PC-3 (cell line): Measurements from ENCODE around the gene OR10G6. TPM values are rescaled to one million over a fixed set of nuclear protein-coding genes. Genes with fewer than 3 reads are reported as not detected.

ENCODE experiments used
- ATAC-seq: fragments of 200-7000 bp; cut with Tn5 transposase; 2 replicates; pipeline ENCODE4 v1.9.1; 2020; ENCODE audit warnings: mild to moderate bottlenecking, moderate library complexity
- BruUV-seq: library from RNA; stranded (reverse); fragments of 400-500 nt; replicated peaks from 2 replicates; lab custom pipeline; 2021; lab: Mats Ljungman, UMichigan
- CTCF ChIA-PET: fragments of 300-600 bp; sonication (Branson Sonifier 250); formaldehyde crosslinking; loops from one replicate; lab custom pipeline; 2022; ENCODE audit warnings: antibody characterized with exemption; lab: Charles Lee
- POLR2A ChIA-PET: fragments of 300-600 bp; sonication (Branson Sonifier 250); formaldehyde crosslinking; loops from one replicate; lab custom pipeline; 2022; ENCODE audit warnings: antibody characterized with exemption; ENCODE audit not compliant: unreplicated experiment; lab: Charles Lee
- DNase-seq: peaks from one replicate; pipeline ENCODE4 v3.0.0-alpha.2; 2015
- H2AFZ ChIP-seq: fragments of 300-600 bp; sonication (generic); 2 replicates; pipeline ENCODE4 v1.6.0; 2016; ENCODE audit warnings: antibody characterized with exemption, low read length
- H3F3A ChIP-seq: fragments of 300-600 bp; sonication (generic); one replicate; pipeline ENCODE4 v1.6.0; 2017; ENCODE audit warnings: antibody characterized with exemption, low read length, control low read depth, mild to moderate bottlenecking; ENCODE audit not compliant: unreplicated experiment
- H3K27ac ChIP-seq: fragments of 300-600 bp; sonication (generic); 2 replicates; pipeline ENCODE4 v1.5.1; 2016; ENCODE audit warnings: mild to moderate bottlenecking, low read length
- H3K27me3 ChIP-seq: fragments of 300-600 bp; sonication (generic); 2 replicates; pipeline ENCODE4 v1.6.1; 2016; ENCODE audit warnings: low read length, mixed read lengths
- H3K36me3 ChIP-seq: fragments of 300-600 bp; sonication (generic); 2 replicates; pipeline ENCODE4 v1.6.1; 2016; ENCODE audit warnings: low read depth, mixed run types, low read length, mixed read lengths
- H3K4me1 ChIP-seq: fragments of 300-600 bp; sonication (generic); 2 replicates; pipeline ENCODE4 v1.5.1; 2016; ENCODE audit warnings: low read length; ENCODE audit not compliant: insufficient read depth
- H3K4me2 ChIP-seq: fragments of 300-600 bp; sonication (generic); 2 replicates; pipeline ENCODE4 v1.6.0; 2016; ENCODE audit warnings: low read length
- H3K4me3 ChIP-seq: fragments of 300-600 bp; sonication (generic); 2 replicates; pipeline ENCODE4 v1.5.1; 2016; ENCODE audit warnings: mild to moderate bottlenecking, low read length, mixed read lengths
- H3K79me2 ChIP-seq: fragments of 300-600 bp; sonication (generic); 2 replicates; pipeline ENCODE4 v1.6.1; 2017; ENCODE audit warnings: low read length, mixed read lengths
- H3K9ac ChIP-seq: fragments of 300-600 bp; sonication (generic); 2 replicates; pipeline ENCODE4 v1.6.0; 2016; ENCODE audit warnings: mild to moderate bottlenecking, low read length
- H3K9me2 ChIP-seq: fragments of 300-600 bp; sonication (generic); replicated peaks from 2 replicates; pipeline ENCODE4 v1.6.1; 2016; ENCODE audit warnings: mixed run types, low read length, mixed read lengths
- H3K9me3 ChIP-seq: fragments of 300-600 bp; sonication (generic); 2 replicates; pipeline ENCODE4 v1.6.1; 2016; ENCODE audit warnings: low read length, mixed read lengths
- H4K20me1 ChIP-seq: fragments of 300-600 bp; sonication (generic); 2 replicates; pipeline ENCODE4 v1.6.1; 2016; ENCODE audit warnings: low read length, mixed read lengths
- CTCF ChIP-seq: fragments of 300-600 bp; sonication (generic); conservative IDR thresholded peaks from 2 replicates; pipeline ENCODE4 v1.5.1; 2017; ENCODE audit warnings: antibody characterized with exemption, low read depth, mild to moderate bottlenecking, low read length
- EZH2 ChIP-seq: fragments of 300-600 bp; sonication (generic); IDR thresholded peaks from one replicate; pipeline ENCODE4 v1.6.1; 2017; ENCODE audit warnings: antibody characterized with exemption, mild to moderate bottlenecking, low read length; ENCODE audit not compliant: unreplicated experiment
- EZH2phosphoT487 ChIP-seq: fragments of 300-600 bp; sonication (generic); IDR thresholded peaks from 2 replicates; pipeline ENCODE4 v1.6.1; 2018; ENCODE audit warnings: mild to moderate bottlenecking, antibody characterized with exemption, low read length, borderline replicate concordance
- intact Hi-C: fragments of 100-400 bp; cut with micrococcal nuclease; formaldehyde crosslinking; loops from 2 replicates; pipeline ENCODE4 v1.9.0; 2023
- total RNA-seq: library from RNA; depleted of rRNA; stranded (reverse); fragments of >200 nt; gene quantifications from 2 replicates; pipeline ENCODE4 v1.2.3, GENCODE V29; 2014

Gene OR10G6
- total RNA-seq, 1 experiment from 2014 or later = not detected

DNA sequence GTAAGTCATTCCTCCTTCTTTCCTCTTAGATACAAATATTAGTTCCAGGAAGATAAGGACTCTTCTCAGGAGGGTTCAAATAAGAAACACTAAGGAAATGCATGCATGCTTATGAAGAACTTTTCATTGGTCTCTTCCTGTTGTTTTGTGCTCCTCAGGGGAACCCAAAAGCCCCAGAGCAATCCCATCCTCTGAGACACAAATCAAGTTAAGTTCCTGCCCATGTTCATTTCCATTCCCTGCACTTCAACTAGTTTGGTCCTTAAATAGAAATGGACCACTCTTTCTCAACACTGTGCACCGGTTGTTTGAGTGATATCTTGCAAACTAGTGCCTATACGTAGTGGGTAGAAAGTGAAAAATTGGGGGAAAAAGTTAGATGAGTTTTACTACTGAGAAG, 17.7 kb upstream of the OR10G6 start, which contains the start of gene OR10G4:
OR10G4 (plus strand) TSS at position 301 of the 400 bp plus-strand sequence. CDS start 2,578 bp downstream, outside the sequence.
- Histone ChIP-seq H3K9me3 (no peaks in the 10 kb centered on the region), H4K20me1 (no peaks in the 10 kb centered on the region), H3K36me3 (no peaks in the 10 kb centered on the region), H3F3A (no peaks in the 10 kb centered on the region), H3K4me1 (no peaks in the 10 kb centered on the region), H2AFZ (no peak within 1 kb of the TSS), H3K79me2 (no peaks in the 10 kb centered on the region), H3K9ac (no peak within 1 kb of the TSS), H3K27me3 (peaks cover 53% of the 10 kb centered on the region), H3K9me2 (no peaks in the 10 kb centered on the region), H3K4me3 (no peak within 1 kb of the TSS), H3K27ac (no peak within 1 kb of the TSS), H3K4me2 (no peak within 1 kb of the TSS)
- ChIA-PET CTCF (no interaction called here), POLR2A (no interaction called here)
- TF ChIP-seq EZH2 (no peak), EZH2phosphoT487 (no peak), CTCF (no peak)
- intact Hi-C loops = no loop called here
- ATAC-seq (no peak), DNase-seq (no peak)
- no TSS peak for BruUV-seq

DNA sequence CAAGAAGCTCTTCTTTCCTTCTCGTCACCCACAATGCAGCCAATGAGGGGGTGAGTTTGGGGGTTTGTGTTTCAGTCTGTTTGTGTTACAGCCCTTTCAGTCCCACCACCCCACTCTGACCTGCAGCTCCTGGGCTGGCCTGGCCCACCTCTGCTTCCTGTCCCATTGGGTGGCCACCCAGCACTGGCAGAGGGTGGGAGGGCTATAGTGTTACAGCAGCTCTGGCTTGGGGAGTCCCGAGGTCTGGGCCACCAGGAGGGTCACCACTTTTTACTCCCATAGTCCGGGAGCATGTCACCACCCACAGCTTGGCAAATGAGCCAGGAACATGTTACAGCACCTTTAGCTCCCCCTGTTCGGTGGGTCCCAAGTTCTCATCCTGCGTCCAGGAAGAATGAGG, 15.7 kb downstream of the OR10G6 start:
- Histone ChIP-seq H3K27ac (no peak overlapping the region), H3K9me2 (no peaks in the 10 kb centered on the region)
- intact Hi-C loops = no loop called here

More for the DNA sequence above, 15.7 kb downstream of the OR10G6 start:
- Histone ChIP-seq H3K9me3 (no peaks in the 10 kb centered on the region), H3K27me3 (no peaks in the 10 kb centered on the region; the same call in 1 of the 2 replicates), H3K9ac (no peak overlapping the region), H3K36me3 (no peaks in the 10 kb centered on the region), H3K4me3 (no peak overlapping the region), H3F3A (no peaks in the 10 kb centered on the region), H3K79me2 (no peaks in the 10 kb centered on the region), H3K4me2 (no peak overlapping the region), H2AFZ (no peak overlapping the region), H4K20me1 (no peaks in the 10 kb centered on the region), H3K4me1 (peaks cover 2% of the 10 kb centered on the region)
- ChIA-PET CTCF (no interaction called here), POLR2A (no interaction called here)
- DNase-seq = no peak
- no peak for ATAC-seq
- TF ChIP-seq CTCF (no peak), EZH2 (no peak), EZH2phosphoT487 (no peak)
- BruUV-seq = no TSS peak
